PFSK-1 (cell line): ENCODE results near the gene XRCC2.

ENCODE experiments used
- FOXP2 ChIP-seq: optimal IDR thresholded peaks from 2 replicates; pipeline ENCODE3; 2011; ENCODE audit warnings: borderline replicate concordance, control low read depth, inconsistent platforms; ENCODE audit not compliant: insufficient read depth; ENCODE audit errors: extremely low read length, extremely low read depth
- POLR2AphosphoS5 ChIP-seq: IDR thresholded peaks from 2 replicates; pipeline ENCODE4 v1.6.1; 2012; ENCODE audit warnings: low read depth, mild to moderate bottlenecking, control low read depth, low read length, moderate library complexity
- SIN3A ChIP-seq: IDR thresholded peaks from 2 replicates; pipeline ENCODE4 v1.6.1; 2012; ENCODE audit warnings: mild to moderate bottlenecking, low read length, moderate library complexity, borderline replicate concordance; ENCODE audit not compliant: insufficient read depth
- TAF1 ChIP-seq: IDR thresholded peaks from 2 replicates; pipeline ENCODE4 v1.6.1; 2012; ENCODE audit warnings: low read length, control low read depth, borderline replicate concordance; ENCODE audit not compliant: insufficient read depth
- TF ChIP-seq, protein P1 (sequence below), 2 experiments: IDR thresholded peaks; 2 replicates each; pipeline versions ENCODE4 v1.6.1 to v1.8.0; 2011 to 2012; ENCODE audit warnings: low read depth in 2 of 2, low read length in 2 of 2, control low read depth in 1 of 2, inconsistent platforms in 1 of 2, mild to moderate bottlenecking in 1 of 2, moderate library complexity in 1 of 2; ENCODE audit not compliant: insufficient read depth in 1 of 2

XRCC2 gene

GRCh38 chr7:152643979-152644559 is 31.9 kb downstream of the XRCC2 start:
- TF ChIP-seq FOXP2 = no peak
- peak; percentile 35; the same call in 1 of the 2 replicates for TF ChIP-seq POLR2AphosphoS5

DNA sequence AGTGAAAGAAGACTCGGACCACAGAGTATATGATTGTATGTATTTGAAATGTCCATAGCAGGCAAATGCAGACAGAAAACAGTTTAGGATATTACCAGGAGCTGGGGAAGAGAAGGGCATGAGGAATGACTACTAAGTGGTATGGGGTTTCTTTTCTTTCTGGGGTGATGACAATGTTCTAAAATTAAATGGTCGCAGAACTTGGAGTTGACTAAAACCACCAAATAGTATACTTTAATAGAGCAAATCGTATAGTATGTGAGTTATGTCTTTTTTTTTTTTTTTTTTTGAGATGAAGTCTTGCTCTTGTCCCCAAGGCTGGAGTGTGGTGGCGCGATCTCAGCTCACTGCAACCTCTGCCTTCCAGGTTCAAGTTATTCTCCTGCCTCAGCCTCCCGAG is 34.6 kb downstream of the XRCC2 start:
- no peak; the same call in 1 of the 2 replicates for TF ChIP-seq POLR2AphosphoS5
- no peak for TF ChIP-seq SIN3A
- TF ChIP-seq FOXP2 = no peak
- TF ChIP-seq TAF1 = no peak
- TF ChIP-seq, protein P1, sequence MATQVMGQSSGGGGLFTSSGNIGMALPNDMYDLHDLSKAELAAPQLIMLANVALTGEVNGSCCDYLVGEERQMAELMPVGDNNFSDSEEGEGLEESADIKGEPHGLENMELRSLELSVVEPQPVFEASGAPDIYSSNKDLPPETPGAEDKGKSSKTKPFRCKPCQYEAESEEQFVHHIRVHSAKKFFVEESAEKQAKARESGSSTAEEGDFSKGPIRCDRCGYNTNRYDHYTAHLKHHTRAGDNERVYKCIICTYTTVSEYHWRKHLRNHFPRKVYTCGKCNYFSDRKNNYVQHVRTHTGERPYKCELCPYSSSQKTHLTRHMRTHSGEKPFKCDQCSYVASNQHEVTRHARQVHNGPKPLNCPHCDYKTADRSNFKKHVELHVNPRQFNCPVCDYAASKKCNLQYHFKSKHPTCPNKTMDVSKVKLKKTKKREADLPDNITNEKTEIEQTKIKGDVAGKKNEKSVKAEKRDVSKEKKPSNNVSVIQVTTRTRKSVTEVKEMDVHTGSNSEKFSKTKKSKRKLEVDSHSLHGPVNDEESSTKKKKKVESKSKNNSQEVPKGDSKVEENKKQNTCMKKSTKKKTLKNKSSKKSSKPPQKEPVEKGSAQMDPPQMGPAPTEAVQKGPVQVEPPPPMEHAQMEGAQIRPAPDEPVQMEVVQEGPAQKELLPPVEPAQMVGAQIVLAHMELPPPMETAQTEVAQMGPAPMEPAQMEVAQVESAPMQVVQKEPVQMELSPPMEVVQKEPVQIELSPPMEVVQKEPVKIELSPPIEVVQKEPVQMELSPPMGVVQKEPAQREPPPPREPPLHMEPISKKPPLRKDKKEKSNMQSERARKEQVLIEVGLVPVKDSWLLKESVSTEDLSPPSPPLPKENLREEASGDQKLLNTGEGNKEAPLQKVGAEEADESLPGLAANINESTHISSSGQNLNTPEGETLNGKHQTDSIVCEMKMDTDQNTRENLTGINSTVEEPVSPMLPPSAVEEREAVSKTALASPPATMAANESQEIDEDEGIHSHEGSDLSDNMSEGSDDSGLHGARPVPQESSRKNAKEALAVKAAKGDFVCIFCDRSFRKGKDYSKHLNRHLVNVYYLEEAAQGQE (IDR thresholded peaks at IDR 0.05; ENCODE audit: insufficient read depth in 1 of 2, low read depth in 2 of 2, low read length in 2 of 2) = no peak

- no peak for TF ChIP-seq SIN3A
- no peak for TF ChIP-seq FOXP2
- TF ChIP-seq POLR2AphosphoS5 = no peak
- TF ChIP-seq, protein P1 (IDR thresholded peaks at IDR 0.05; ENCODE audit: insufficient read depth in 1 of 2, low read depth in 2 of 2, low read length in 2 of 2) = no peak
- no peak for TF ChIP-seq TAF1
Measured at GRCh38 chr7:152640829-152641228, 35.1 kb downstream of the XRCC2 start.

DNA sequence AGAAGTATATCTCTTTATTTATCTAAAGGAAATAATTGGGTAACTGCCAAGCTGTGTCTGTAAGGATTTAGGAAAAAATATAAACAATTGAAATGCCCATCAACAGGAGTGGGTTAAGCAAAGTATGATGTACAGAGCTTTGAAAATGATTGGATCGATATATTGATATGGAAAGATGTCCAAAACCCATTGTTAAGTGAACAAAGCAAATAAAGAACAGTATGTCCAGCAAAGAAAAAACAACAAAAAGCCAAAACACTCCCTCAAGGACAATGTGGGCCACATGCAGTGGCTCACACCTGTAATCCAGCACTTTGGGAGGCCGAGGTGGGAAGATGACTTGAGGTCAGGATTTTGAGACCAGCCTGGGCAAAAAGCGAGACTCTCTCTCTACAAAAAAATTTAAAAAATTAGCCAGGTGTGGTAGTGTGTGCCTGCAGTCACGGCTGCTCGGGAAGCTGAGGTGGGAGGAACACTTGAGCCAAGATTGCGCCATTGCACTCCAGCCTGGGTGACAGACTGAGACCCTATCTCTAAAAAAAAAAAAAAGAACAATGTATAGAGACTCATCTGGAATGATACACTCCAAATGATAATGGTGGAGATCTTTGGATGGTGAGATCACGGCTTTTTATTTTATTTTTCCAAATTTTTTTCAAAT is 37.9 kb downstream of the XRCC2 start:
- TF ChIP-seq POLR2AphosphoS5 (no peak), FOXP2 (no peak), SIN3A (no peak), TAF1 (no peak)
- TF ChIP-seq, protein P1 (IDR thresholded peaks at IDR 0.05; ENCODE audit: insufficient read depth in 1 of 2, low read depth in 2 of 2, low read length in 2 of 2) = no peak

DNA sequence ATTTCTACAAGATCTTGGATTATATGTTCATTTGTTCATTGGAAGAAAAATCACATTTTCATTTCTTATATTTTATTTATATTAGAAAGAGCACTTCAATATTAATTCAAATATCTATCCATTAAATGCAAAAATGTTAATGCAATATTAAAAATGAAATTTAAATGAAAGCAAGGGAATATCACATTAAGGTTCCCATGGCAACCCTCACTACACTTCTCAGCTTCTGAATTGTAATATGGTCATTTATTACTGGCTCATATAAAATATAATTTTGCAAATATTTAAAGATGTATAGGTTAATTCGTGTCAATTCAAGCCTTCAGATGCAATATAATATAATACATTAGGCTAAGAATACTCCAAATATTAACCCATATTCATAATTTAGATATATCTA is 38.8 kb downstream of the XRCC2 start:
- TF ChIP-seq FOXP2 (no peak), SIN3A (no peak), TAF1 (no peak), POLR2AphosphoS5 (no peak)
- TF ChIP-seq, protein P1 (IDR thresholded peaks at IDR 0.05; ENCODE audit: insufficient read depth in 1 of 2, low read depth in 2 of 2, low read length in 2 of 2) = no peak
